HUES64 (cell line): ENCODE measurements around the gene TBL3.
"Not testable (repeated sequence)": the region's sequence is repeated elsewhere in the genome, so short reads cannot be mapped to it uniquely, and the experiment has no call there.

ENCODE experiments used
- H3K27ac ChIP-seq: 2 replicates; pipeline ENCODE4 v1.7.0; 2013; ENCODE audit warnings: low read depth, low read length, inconsistent platforms
- H3K27me3 ChIP-seq: 2 replicates; pipeline ENCODE4 v1.6.1; 2013; ENCODE audit warnings: mild to moderate bottlenecking, low read length; ENCODE audit not compliant: insufficient read depth
- H3K36me3 ChIP-seq: 2 replicates; pipeline ENCODE4 v1.6.1; 2013; ENCODE audit warnings: mild to moderate bottlenecking, low read length; ENCODE audit not compliant: insufficient read depth
- H3K4me1 ChIP-seq: 2 replicates; pipeline ENCODE4 v1.6.1; 2013; ENCODE audit warnings: mild to moderate bottlenecking, low read length, moderate library complexity; ENCODE audit not compliant: insufficient read depth
- H3K4me3 ChIP-seq: 2 replicates; pipeline ENCODE4 v1.5.1; 2013; ENCODE audit warnings: mild to moderate bottlenecking, low read length, moderate library complexity
- H3K9ac ChIP-seq: 2 replicates; pipeline ENCODE4 v1.6.1; 2013; ENCODE audit warnings: mild to moderate bottlenecking, low read depth, low read length
- H3K9me3 ChIP-seq: 2 replicates; pipeline ENCODE4 v1.6.1; 2013; ENCODE audit warnings: low read depth, low read length; ENCODE audit not compliant: insufficient read depth
- WGBS: fragments of 150-250, 120-280 bp; methylation state at CpG from one replicate; pipeline ENCODE4 v1.1.7; 2013; ENCODE audit warnings: missing lambda C conversion rate; 5-methylcytosine and 5-hydroxymethylcytosine counted together

The TBL3 gene

GRCh38 chr16:2004795-2005517 is 33.1 kb downstream of the TBL3 start:
- peak overlapping the region; percentile 74; the same call in 1 of the 2 replicates for H3K27ac ChIP-seq
- H3K4me1 ChIP-seq, result peaks cover 14% of the 10 kb centered on the region; the same call in 1 of the 2 replicates
- no peak overlapping the region for H3K9ac ChIP-seq
- no peaks in the 10 kb centered on the region for H3K27me3 ChIP-seq
- no peaks in the 10 kb centered on the region for H3K9me3 ChIP-seq
- H3K4me3 ChIP-seq, result no peak overlapping the region
- WGBS, result 90% methylated on average over 34 of the region's 34 CpGs
- peaks cover 43% of the 10 kb centered on the region for H3K36me3 ChIP-seq

GRCh38 chr16:2005646-2006045 is 33.8 kb downstream of the TBL3 start:
- Histone ChIP-seq H3K27me3 (no peaks in the 10 kb centered on the region), H3K9ac (no peak overlapping the region), H3K9me3 (no peaks in the 10 kb centered on the region), H3K27ac (no peak overlapping the region), H3K4me1 (peaks cover 19% of the 10 kb centered on the region; the same call in 1 of the 2 replicates), H3K36me3 (peaks cover 37% of the 10 kb centered on the region), H3K4me3 (no peak overlapping the region)
- WGBS, result 92% methylated on average over 21 of the region's 21 CpGs

- Histone ChIP-seq H3K27ac (no peak overlapping the region), H3K36me3 (peaks cover 30% of the 10 kb centered on the region), H3K4me3 (no peak overlapping the region), H3K9ac (no peak overlapping the region), H3K4me1 (peaks cover 19% of the 10 kb centered on the region; the same call in 1 of the 2 replicates), H3K9me3 (no peaks in the 10 kb centered on the region), H3K27me3 (no peaks in the 10 kb centered on the region)
- 91% methylated on average over 8 of the region's 8 CpGs for WGBS
Measured at GRCh38 chr16:2006317-2006716, 34.5 kb downstream of the TBL3 start.

GRCh38 chr16:2007081-2007836 is 35.4 kb downstream of the TBL3 start:
- no peaks in the 10 kb centered on the region for H3K9me3 ChIP-seq
- no peak overlapping the region for H3K27ac ChIP-seq
- WGBS, result 92% methylated on average over 16 of the region's 16 CpGs
- H3K9ac ChIP-seq, result peak overlapping the region; percentile 36; the same call in 1 of the 2 replicates
- peak overlapping the region; percentile 96; the same call in 1 of the 2 replicates for H3K4me3 ChIP-seq
- H3K36me3 ChIP-seq, result peaks cover 21% of the 10 kb centered on the region
- no peaks in the 10 kb centered on the region for H3K27me3 ChIP-seq
- peaks cover 19% of the 10 kb centered on the region; the same call in 1 of the 2 replicates for H3K4me1 ChIP-seq

GRCh38 chr16:2008009-2008526 is 36.2 kb downstream of the TBL3 start:
- no peak overlapping the region for H3K9ac ChIP-seq
- H3K4me3 ChIP-seq, result peak overlapping the region; percentile 96
- peaks cover 13% of the 10 kb centered on the region for H3K36me3 ChIP-seq
- peaks cover 19% of the 10 kb centered on the region; the same call in 1 of the 2 replicates for H3K4me1 ChIP-seq
- no peak overlapping the region for H3K27ac ChIP-seq
- WGBS, result 91% methylated on average over 15 of the region's 15 CpGs
- no peaks in the 10 kb centered on the region for H3K9me3 ChIP-seq
- H3K27me3 ChIP-seq, result no peaks in the 10 kb centered on the region

- H3K9me3 ChIP-seq, result no peaks in the 10 kb centered on the region
- H3K4me3 ChIP-seq, result peak overlapping the region; percentile 96
- 12% methylated on average over 23 of the region's 23 CpGs for WGBS
- peak overlapping the region; percentile 92 for H3K9ac ChIP-seq
- H3K4me1 ChIP-seq, result peaks cover 19% of the 10 kb centered on the region; the same call in 1 of the 2 replicates
- H3K27me3 ChIP-seq, result no peaks in the 10 kb centered on the region
- H3K36me3 ChIP-seq, result peaks cover 7% of the 10 kb centered on the region
- peak overlapping the region; percentile 73; the same call in 1 of the 2 replicates for H3K27ac ChIP-seq
Measured at GRCh38 chr16:2008631-2009163, 36.8 kb downstream of the TBL3 start.

- H3K9me3 ChIP-seq, result no peaks in the 10 kb centered on the region
- peak overlapping the region; percentile 96 for H3K4me3 ChIP-seq
- no peaks in the 10 kb centered on the region for H3K27me3 ChIP-seq
- peaks cover 17% of the 10 kb centered on the region; the same call in 1 of the 2 replicates for H3K4me1 ChIP-seq
- peak overlapping the region; percentile 73; the same call in 1 of the 2 replicates for H3K27ac ChIP-seq
- under 1% methylated on average over 55 of the region's 55 CpGs for WGBS
- peaks cover 7% of the 10 kb centered on the region for H3K36me3 ChIP-seq
- H3K9ac ChIP-seq, result peak overlapping the region; percentile 92
Measured at GRCh38 chr16:2009164-2009711, 37.4 kb downstream of the TBL3 start.

GRCh38 chr16:2009791-2010510 is 38.1 kb downstream of the TBL3 start, which contains the start of gene ZNF598:
Gene ZNF598, minus strand, starts transcription at chr16:2009821.
- H3K4me1 ChIP-seq, result peaks cover 14% of the 10 kb centered on the region; the same call in 1 of the 2 replicates

GRCh38 chr16:2011726-2012125 is 39.9 kb downstream of the TBL3 start:
- H3K9me3 ChIP-seq, H3K27me3 ChIP-seq, H3K9ac ChIP-seq, H3K4me3 ChIP-seq, H3K36me3 ChIP-seq, H3K27ac ChIP-seq: not testable (repeated sequence)
- WGBS, result 90% methylated on average over 9 of the region's 9 CpGs
- H3K4me1 ChIP-seq, result peaks cover 14% of the 10 kb centered on the region; the same call in 1 of the 2 replicates

More at GRCh38 chr16:2009791-2010510, 38.1 kb downstream of the TBL3 start, which contains the start of gene ZNF598:
- peak within 1 kb of the TSS; percentile 81 for H3K27ac ChIP-seq
- H3K27me3 ChIP-seq, result no peaks in the 10 kb centered on the region
- peak within 1 kb of the TSS; percentile 96 for H3K4me3 ChIP-seq
- 4% methylated on average over 52 of the region's 52 CpGs for WGBS
- peaks cover 7% of the 10 kb centered on the region for H3K36me3 ChIP-seq
- H3K9ac ChIP-seq, result peak within 1 kb of the TSS; percentile 92
- H3K9me3 ChIP-seq, result no peaks in the 10 kb centered on the region

GRCh38 chr16:2013527-2013926 is 41.7 kb downstream of the TBL3 start:
- H3K36me3 ChIP-seq, result no peaks in the 10 kb centered on the region
- H3K4me1 ChIP-seq, result peaks cover 7% of the 10 kb centered on the region; the same call in 1 of the 2 replicates
- H3K27ac ChIP-seq, result no peak overlapping the region
- WGBS, result 95% methylated on average over 15 of the region's 15 CpGs
- H3K9ac ChIP-seq, result no peak overlapping the region
- no peaks in the 10 kb centered on the region for H3K9me3 ChIP-seq
- peaks cover 10% of the 10 kb centered on the region for H3K27me3 ChIP-seq
- H3K4me3 ChIP-seq, result no peak overlapping the region
